A549 (cell line): Measurements from ENCODE around the gene BCORL1.

Source experiments
- BHLHE40 ChIP-seq: IDR thresholded peaks from 2 replicates; pipeline ENCODE4 v1.6.1; 2012; ENCODE audit warnings: low read depth, low read length, inconsistent platforms
- CBX2 ChIP-seq: fragments of 200-600 bp; sonication (generic); IDR thresholded peaks from 2 replicates; pipeline ENCODE4 v1.6.1; 2016; ENCODE audit warnings: low read depth, mild to moderate bottlenecking, borderline replicate concordance
- CHD4 ChIP-seq: fragments of 200-600 bp; sonication (generic); IDR thresholded peaks from 2 replicates; pipeline ENCODE4 v1.6.1; 2016; ENCODE audit warnings: antibody characterized with exemption, mild to moderate bottlenecking, borderline replicate concordance
- CTCF ChIP-seq: fragments of >200 bp; sonication (Bioruptor Twin); formaldehyde crosslinking; IDR thresholded peaks from 3 replicates; pipeline ENCODE4 v1.5.1; 2016
- HOXA7 ChIP-seq: fragments of 250-450 bp; sonication (Bioruptor Pico); IDR thresholded peaks from 2 replicates; pipeline ENCODE4 v1.5.0; 2020; ENCODE audit warnings: mild to moderate bottlenecking, moderate library complexity
- PBX3 ChIP-seq: IDR thresholded peaks from 2 replicates; pipeline ENCODE4 v1.6.1; 2012
- POLR2A ChIP-seq: IDR thresholded peaks from 2 replicates; pipeline ENCODE4 v1.6.1; 2012; ENCODE audit warnings: mild to moderate bottlenecking, low read length
- RAD21 ChIP-seq, 2 experiments: fragments of >200 bp in 1 of 2; sonication (Bioruptor Twin) in 1 of 2; formaldehyde crosslinking in 1 of 2; IDR thresholded peaks in 1 of 2; conservative IDR thresholded peaks in 1 of 2; 2 replicates in 1 of 2; 3 replicates in 1 of 2; pipeline ENCODE4 v1.6.1; 2012 to 2018; ENCODE audit warnings: inconsistent platforms in 1 of 2
- REST ChIP-seq: fragments of 200-600 bp; sonication (generic); IDR thresholded peaks from 2 replicates; pipeline ENCODE4 v1.6.1; 2016; ENCODE audit warnings: antibody characterized with exemption, mild to moderate bottlenecking, moderate library complexity

- TF ChIP-seq PBX3 (no peak), BHLHE40 (no peak), CHD4 (no peak), CTCF (no peak), POLR2A (no peak), CBX2 (no peak), HOXA7 (CRISPR knock-in tag) (no peak), RAD21 (conservative IDR thresholded peaks at IDR 0.05 in 1 of 2, IDR thresholded peaks at IDR 0.05 in 1 of 2) (no peak), REST (no peak)
These were observed 30.2 kb downstream of the BCORL1 start for GRCh38 chrX:130012683-130013082.
